Measurements from ENCODE around the gene FAM149A.
A peak's percentile ranks its signal among the peaks of the same experiment; 100 is the strongest.

FAM149A gene

DNA sequence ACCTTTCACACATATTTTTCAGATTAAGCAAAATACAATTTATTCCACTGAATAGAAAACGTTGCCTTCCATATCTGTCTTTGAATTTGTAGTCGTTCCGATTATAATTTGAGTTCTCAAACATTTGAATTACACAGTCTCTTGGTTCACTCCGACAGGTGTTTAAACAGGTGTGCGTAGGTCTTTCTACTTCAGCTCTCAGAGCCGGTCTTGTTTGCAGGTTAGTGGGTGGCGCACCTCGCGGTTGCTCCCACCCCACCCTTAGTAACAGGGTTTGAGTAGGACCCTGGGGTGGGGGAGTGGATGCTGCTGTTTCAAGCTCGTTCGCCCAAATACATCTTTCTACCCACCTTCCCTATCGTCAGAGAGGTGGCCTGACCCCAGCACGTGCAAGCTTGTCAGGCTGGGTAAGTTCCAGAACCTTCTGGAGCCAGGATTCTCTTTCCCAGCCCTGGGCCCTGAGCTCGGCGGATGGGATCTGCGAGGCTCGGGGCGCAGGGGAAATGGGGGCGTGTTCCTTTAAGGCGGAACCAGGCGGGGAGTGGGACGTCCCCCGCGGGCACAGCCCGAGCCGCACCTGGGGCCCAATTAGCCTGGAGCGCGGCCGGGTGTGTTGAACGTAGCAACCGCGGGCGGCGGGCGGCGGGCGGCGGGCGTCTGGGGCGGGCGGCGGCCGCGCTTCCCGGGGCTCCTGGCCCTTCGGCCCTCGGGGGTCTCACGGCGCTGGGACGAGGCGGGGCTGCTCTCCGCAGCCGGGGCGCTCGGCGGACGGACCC, at the start of gene FAM149A:
Gene FAM149A, plus strand, starts transcription at position 591 of the 776 bp plus-strand sequence.
- no peak for DNase-seq (ENCODE audit: low spot score)

DNA sequence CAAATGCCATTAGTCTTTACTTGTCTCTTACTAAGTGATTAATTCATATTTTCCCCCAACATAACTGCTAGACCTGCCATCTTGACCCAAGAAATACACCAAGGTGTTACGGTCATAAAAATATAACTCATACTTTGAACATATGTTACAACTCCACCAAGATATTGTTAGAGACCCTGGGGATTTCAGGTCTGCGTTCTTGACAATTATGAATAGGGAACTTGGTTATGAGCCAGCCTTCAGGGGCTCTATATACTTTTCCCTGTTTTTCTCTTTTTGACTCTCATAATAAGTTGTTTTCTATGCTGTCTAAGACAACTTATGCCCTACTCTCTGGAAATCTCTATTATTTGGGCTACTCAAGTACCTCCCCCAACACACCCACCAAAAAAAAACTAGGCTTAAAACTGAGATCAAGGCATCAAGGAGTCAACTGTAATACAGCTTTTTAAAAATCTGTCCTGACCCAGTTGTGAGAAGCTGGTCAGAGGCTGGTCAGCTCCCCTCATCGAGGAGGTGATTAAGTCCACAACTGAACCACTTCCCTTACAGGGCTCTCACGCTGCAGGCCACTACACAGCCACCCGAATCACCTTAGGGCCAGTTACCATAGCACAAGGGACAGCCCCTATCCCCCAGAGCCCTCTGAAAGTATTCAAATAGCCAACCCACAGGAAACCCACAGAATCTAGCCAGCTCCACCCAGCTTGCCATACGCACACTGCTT, 46.1 kb upstream of the FAM149A start:
- DNase-seq (ENCODE audit: low spot score) = no peak

DNA sequence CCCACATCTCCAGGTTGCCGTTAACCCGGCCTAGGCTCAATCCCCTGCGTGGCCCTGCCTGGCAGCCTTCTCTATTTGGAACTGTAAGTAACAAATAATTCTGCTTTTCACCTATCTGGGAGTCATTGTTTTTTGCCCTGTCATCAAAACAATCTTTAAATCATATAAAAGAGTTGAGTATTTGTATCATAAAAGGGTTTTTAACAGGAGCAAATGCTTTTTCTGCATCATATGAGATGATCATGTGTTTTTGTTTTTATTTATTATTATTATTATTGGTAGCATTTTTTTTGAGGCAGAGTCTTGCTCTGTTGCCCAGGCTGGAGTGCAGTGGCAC, 45.6 kb upstream of the FAM149A start:
- DNase-seq (ENCODE audit: low spot score) = no peak

DNA sequence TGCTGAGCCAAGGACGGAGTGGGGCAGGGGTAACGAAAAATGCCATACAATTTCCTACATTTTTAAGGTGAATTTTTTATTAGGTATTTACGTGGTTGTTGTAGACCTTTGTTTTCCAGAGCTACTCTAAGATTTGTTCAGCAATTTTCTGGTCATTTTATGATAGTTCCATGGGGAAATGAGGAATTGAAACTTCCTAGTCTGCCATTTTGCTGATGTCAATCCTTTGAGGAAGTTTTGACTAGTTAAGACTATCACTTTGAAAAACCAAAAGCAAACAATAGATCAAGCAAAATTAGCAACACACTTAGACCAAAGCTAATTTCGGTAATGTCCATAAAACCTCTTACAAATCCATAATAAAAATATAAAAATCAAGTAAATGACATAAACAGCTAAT, 42.6 kb upstream of the FAM149A start:
- no peak for DNase-seq (ENCODE audit: low spot score)

DNA sequence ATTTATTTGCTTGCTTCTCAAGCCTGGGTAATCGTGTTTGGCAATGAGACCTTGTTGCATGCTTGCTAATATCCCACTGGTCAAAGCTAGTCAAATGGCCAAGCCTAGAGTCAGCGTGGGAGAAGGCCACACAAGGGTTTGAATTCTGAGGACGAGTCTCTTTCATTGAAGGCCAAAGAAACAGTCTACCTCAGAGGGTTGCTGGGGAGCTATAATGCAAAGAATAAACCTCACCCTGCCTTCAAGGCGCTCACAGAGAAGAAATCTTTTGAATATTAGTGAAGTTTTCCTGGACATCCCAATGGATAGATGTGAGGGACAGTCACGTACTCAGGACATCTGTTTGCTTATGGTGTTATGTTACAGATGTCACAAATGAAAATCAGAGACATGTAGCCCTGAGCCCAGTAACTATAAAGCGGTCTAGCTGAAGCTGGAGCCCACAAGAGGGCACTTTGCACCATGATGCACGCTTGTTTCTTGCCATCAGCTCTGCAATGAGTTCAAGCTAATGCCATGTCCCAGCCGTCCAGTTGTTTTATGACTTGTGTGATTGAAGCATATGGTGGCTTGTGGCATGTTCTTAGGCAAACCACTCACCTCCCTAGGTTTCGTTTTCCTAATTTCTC, 36.6 kb upstream of the FAM149A start:
- peak; percentile 55 for DNase-seq (ENCODE audit: low spot score)

DNA sequence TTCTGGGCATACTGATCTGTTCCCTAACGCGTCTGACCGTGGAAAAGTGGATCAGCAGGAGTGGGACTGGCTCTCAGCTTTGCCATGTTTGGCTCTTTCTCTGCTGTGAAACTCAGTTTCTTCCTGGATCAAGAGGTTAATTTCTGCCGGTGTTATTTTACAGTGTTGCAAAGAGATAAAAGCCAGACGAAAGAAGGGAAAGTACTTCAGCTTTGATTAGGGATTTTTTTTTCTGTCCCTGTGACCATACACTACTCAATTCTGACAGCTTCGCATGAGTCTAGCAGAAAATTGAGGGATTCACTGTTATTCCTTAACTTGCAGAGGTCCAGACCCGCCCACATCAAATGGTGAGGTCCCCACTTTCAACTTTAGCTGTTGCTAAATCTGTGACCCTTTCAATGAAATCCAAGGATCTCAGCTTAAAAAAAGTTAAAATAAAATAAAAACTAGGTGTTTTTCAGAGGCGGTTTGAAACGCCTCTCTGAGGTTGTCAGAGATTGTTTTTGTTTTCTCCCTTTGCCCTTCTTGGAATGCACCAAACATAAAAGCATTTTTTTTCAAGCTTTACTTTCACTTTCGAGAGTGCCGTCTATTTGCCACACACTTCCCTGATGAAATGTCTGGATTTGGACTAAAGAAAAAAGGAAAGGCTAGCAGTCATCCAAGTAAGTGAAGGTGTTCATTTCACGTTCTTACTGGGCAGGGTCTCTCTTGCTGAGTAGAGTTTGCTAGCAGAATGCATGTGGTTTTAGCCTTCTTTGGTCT, 35.7 kb upstream of the FAM149A start, which contains the start of gene TLR3:
Gene TLR3, plus strand, starts transcription at position 576 of the 768 bp plus-strand sequence. CDS start 7,464 bp downstream, outside the sequence.
- DNase-seq (ENCODE audit: low spot score) = peak; percentile 11

DNA sequence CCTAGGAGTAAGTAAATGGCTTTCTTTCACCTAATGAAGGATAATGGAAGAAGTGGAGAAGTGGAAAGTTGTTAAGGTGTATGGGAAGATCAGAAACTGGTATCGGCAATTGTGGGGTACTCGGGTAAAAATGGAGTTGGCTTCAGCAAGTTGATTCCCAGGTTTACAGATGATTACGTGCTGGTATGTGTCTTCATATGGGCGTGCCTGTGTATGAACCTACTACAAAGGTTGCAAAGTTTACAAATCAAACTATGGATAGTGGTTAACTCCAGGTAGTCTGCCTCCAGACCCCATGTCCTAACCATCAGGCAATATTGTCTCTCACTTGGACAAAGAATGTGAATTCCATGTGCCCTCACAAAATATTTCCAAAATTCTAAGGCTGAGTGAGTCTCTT, 34.8 kb upstream of the FAM149A start:
- no peak for DNase-seq (ENCODE audit: low spot score)

DNA sequence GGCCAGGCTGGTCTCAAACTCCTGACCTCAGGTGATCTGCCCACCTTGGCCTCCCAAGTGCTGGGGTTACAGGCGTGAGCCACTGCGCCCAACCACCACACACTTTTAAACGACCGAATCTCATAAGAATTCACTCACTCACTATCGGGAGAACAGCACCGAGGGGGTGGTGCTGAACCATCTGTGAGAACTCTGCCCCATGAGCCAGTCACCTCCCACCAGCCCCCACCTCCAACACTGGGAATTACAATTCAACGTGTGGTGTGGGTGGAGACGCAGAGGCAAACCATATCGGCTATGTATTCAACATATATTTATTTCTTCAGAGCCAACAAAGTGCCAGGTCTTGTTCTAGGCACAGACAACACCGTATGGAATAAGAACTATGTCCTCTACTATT, 32.0 kb upstream of the FAM149A start:
- no peak for DNase-seq (ENCODE audit: low spot score)

DNA sequence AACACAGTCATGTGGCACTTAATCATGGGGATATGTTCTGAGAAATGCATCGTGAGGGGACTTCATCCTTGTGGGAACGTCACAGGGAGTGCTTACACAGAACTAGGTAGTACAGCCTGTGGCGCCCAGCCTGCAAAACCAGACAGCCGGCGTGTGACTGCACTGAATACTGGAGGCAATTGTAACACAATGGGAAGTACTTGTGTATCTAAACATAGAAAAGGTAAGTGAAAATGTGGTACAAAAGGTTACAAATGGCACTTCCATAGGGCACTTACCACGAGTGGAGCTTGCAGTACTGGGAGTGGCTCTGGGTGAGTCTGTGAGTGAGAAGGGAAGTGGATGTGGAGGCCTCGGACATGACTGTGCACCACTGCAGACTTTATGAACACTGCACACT, 30.3 kb upstream of the FAM149A start:
- DNase-seq (ENCODE audit: low spot score) = no peak

DNA sequence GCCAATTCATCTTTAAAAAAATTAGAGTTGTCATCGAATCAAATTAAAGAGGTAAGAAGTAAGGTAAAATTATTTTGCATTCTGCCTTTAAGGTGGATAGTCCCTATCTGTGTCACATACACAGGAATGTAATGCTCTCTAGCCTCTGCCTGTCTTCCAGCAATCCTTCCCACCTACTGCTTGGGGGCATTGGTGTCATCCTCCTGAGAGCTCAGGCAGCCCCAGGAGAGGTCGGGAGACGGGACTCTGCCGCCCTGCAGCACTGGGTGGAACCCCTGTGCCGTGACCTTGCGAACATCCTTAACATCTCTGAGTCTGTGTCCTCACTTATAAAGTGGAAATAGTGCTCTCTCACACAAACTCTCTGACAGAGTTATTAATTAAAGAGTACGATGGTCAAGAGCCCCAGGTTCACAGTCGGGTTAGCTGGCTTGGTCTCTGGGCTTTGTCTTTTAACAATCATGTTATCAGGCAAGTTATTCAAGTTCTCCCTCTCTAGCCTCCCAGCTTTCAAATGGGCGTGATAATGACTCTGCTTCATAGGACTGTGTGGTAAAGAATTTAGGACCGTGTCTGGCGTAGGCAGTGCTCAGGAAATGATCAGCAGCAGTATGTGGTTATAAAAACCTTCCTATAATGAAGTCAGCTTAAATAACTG, 25.4 kb upstream of the FAM149A start:
- no peak for DNase-seq (ENCODE audit: low spot score)

DNA sequence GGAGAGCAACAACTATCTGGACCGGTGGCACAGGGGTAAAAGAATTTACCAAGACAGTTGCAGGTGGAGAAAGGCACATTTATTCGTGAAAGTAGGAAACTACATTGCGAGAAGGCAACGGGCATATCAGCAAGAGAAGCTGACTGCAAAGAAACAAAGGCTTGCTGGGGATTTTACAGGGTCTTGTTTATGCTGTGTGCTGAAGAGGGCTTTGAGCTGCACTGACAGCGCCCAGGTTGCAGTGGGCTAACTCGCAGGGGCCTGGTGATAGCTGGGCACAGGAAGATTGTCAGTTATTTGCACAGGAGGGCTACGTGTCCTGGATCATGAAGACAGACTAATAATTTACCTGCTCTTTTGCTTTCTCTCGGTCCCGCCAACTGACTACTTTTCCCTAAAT, 24.8 kb upstream of the FAM149A start:
- no peak for DNase-seq (ENCODE audit: low spot score)

DNA sequence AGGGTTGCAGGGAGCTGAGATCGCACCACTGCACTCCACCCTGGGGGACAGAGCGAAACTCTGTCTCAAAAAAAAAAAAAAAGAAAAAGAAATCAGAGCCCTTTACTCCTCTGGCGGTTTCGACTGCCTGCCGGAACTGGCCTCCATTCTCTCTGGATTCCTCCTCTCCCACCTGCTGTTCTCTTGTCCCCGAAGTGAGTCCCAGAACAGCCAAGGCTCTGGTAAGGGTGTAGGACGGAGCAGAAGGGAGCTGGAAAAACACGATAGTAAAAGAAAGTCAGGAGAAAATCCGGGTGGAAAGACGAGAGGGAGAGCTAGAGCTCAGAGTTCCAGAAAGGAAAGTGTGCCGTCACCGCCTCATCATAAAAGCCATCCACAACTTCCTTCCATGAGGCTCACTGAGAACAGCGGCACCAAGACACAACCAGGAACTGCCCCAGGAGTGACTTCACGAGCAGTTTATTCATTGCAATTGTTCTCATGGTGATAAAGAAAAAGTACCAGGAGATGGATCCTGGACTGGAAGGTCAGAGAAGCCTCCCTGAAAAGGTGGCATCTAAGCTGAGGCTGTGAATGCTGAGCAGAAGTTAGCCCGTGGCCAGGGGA, 23.2 kb upstream of the FAM149A start:
- no peak for DNase-seq (ENCODE audit: low spot score)

DNA sequence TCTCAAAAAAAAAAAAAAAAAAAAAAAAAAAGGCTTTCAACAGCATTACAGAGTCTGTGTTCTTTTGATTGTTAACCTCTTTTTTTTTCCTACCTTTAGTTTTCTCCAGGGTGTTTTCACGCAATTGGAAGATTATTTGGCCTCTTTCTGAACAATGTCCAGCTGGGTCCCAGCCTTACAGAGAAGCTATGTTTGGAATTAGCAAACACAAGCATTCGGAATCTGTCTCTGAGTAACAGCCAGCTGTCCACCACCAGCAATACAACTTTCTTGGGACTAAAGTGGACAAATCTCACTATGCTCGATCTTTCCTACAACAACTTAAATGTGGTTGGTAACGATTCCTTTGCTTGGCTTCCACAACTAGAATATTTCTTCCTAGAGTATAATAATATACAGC, 22.3 kb upstream of the FAM149A start:
- DNase-seq (ENCODE audit: low spot score) = no peak

DNA sequence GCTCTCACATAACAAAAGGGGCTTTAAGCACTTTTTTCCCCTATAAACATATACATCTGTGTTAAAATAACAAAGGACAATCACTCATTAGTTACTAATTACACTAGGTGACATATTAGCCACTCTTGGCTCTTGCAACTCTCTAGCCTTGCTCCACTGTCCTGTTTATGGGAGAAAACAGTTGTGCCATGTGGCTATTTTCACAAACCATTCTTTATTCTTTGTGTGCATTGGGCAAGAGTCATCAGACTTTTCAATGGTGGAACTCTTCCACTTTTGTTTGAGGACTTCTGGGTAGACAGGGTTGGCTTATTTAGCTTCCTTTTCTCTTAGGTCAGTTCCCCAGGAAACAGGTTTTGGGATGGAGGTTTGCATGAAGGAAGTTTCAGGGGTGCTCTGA, 16.0 kb upstream of the FAM149A start:
- no peak for DNase-seq (ENCODE audit: low spot score)

DNA sequence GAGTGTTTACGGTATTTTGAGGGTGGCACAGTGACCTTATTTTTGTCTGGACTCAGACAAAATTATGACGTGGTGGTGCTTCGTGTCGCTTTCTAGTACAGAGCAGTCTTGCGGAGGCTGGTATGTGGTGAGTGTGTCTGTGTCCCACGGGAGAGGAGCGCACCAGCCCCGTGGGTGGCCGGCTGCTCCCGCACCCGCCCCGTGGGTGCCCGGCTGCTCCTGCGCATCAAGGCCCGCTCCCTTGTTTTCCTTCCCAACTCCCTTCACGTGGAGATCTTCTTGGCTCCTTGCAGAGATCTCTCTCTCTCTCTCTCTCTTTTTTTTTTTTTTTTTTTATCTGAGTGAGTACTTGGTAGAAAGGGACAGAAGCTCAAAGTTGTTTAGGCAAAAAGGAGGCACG, 12.2 kb upstream of the FAM149A start:
- DNase-seq (ENCODE audit: low spot score) = no peak

DNA sequence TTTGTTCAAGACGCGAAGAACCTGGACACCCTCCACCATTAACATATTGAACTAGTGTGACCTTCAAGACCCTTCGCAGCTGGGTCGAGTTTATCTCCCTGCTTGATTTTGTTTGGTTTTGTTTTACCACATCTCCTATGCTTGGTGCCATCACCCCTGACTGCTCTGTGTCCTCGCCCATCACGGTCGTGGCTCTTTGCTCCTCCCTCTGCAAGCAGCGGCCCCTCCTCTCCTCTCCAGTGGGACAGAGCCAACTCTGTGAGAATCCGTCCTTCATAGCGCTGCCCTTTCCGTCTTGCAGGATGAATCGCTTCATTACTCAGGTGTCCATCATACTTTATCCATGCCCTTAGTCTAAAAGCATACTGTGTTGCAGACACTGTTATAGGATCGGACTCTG, 9.1 kb upstream of the FAM149A start:
- no peak for DNase-seq (ENCODE audit: low spot score)

DNA sequence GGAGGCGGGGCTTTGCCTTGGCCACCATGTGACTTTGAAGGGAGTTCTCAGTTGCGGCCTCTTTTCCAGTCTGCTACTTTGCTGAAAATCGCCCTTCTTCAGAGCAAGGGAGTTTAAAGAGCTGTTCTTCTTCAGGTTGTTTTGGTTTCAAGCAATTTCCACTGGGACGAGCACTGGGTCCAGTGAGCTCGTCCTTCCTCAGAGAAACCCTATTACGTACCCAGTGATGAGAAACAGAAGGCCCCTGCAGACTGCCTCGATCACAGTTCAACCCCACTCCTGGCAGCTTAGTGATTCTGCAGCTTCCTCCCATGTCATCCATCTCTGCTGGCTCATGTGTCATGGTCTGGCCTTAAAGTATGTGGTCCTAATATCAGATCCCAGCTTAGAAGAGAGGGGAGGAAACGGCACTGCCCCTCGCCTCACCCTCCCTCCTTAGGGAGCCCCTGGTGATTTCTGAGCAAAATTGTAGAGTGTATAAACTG, 7.8 kb upstream of the FAM149A start:
- DNase-seq (ENCODE audit: low spot score) = no peak

DNA sequence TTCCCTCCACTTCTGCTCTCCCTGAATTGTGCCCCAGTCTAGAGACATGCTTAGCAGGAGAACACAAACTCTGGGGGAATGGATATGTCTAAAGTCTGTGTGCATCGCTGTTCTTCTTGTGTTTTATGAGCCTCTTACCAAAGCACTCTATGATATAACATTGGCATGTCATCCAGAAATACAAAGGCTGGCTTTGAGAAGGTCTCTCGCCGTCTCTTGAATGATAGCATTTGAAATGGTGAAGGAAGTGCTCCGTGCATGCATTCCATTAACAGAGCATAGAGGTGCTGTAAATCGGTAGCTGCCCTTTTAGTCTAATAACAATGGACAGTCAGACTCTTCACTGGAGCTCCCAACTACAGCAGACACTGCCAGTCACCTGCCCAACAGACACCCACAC, 7.1 kb upstream of the FAM149A start:
- no peak for DNase-seq (ENCODE audit: low spot score)

DNA sequence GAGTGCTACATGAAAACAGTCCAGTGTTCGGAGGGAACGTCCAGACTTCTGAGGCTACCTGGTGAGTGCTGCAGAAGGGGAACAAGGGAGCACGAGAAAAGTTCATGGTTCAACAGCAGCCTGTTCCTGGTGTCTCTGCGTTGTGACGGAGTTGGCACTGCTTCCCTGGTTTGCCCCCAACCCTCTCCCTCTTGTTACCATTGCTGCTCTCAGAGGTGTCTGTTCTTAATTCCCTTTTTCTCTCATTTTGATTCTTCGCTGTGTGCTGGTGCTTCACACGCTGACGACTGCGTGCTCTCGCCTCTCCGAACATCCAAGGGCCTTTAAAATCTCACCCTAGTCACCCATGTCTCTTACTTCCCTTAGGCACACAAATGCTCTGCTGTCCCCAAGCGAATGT, 1.6 kb upstream of the FAM149A start:
- no peak for DNase-seq (ENCODE audit: low spot score)

DNA sequence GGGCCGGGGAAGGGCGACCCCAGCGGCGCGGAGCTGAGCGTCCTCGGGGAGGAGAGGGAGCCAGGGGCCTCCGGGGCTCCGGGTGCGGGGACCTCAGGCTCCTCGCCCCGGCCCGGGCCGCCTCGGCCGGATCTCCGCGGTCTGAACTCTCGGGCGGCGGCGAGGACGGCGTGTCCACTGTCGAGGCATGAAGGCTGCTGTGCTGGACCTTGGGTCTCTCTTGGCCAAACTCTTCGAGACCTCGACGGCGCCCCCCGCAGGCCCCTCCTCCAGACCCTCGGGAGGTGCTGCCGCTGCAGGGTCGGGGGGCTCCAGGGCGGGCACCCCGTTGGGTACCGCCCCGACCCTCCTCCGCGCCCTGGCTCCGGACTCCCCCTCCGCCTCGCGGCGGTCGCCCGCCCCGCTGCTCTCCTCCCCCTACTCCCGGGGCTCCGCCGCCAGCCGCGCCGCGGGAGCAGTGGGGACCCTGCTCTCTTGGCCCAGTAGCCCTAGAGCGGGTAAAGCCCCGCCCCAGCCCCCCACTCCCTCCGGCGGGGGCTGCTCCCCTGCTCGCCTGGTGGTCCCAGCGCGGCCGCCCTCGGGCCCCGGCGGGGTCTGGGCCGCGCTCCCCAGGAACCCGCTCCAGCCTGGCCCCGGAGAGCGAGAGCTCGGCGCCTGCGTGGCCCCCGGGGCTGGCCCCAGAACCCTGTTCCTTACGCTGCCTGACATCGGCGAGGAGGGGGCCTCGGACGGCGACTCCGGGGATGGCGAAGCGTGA, 564 bp downstream of the FAM149A start:
- DNase-seq (ENCODE audit: low spot score) = no peak

All from cerebellar cortex (tissue), 1 donor.